Stimulated activated CD8-positive, alpha-beta memory T cell treated with anti-CD3 and anti-CD28 coated beads, Interleukin-15, amount 100 ng/mL, for 1 hour (primary cell): Measurements from ENCODE around the gene ZNF689.
A peak's percentile ranks its signal among the peaks of the same experiment; 100 is the strongest.
"Not testable (repeated sequence)": the region's sequence is repeated elsewhere in the genome, so short reads cannot be mapped to it uniquely, and the experiment has no call there.

Experiments used
- DNase-seq: peaks from one replicate; pipeline ENCODE4 v3.0.0-alpha.2; 2020; ENCODE audit warnings: low read depth

The ZNF689 gene

GRCh38 chr16:30636599-30636998 lies 26.4 kb upstream of the ZNF689 start:
- no peak for DNase-seq

- DNase-seq: no peak
Observed at GRCh38 chr16:30633526-30633925, 23.3 kb upstream of the ZNF689 start.

DNA sequence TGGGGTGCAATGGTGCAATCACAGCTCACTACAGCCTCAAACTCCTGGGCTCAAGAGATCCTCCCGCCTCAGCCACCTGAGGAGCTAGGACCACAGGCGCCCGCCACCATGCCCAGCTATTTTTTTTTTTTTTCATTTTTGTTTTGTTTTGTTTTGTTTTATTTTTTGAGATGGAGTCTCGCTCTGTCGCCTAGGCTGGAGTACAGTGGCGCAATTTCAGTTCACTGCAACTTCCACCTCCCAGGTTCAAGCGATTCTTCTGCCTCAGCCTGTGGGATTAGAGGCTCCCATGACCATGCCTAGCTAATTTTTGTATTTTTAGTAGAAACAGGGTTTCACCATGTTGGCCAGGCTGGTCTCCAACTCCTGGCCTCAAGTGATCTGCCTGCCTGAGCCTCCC lies 22.3 kb upstream of the ZNF689 start:
- not testable (repeated sequence) for DNase-seq

GRCh38 chr16:30628628-30629540 lies 18.7 kb upstream of the ZNF689 start:
- peak; percentile 93 for DNase-seq

DNA sequence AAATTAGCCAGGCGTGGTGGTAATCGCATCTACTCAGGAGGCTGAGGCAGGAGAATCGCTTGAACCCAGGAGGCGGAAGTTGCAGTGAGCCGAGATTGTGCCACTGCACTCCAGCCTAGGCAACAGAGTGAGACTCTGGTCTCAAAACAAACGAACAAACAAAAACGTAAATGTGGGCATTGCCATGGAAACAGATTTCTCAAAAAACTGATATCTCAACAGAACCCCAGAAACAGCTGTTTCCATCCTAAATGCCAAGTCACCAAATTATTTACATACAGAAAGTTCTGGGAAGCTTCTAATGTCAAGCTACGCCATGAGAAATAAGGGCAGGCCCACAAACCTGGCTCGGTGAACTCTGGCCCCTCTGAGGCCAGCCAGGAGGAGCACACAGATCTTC lies 16.0 kb upstream of the ZNF689 start:
- DNase-seq: no peak

- no peak for DNase-seq
Observed at GRCh38 chr16:30623536-30624283, 13.5 kb upstream of the ZNF689 start.

DNA sequence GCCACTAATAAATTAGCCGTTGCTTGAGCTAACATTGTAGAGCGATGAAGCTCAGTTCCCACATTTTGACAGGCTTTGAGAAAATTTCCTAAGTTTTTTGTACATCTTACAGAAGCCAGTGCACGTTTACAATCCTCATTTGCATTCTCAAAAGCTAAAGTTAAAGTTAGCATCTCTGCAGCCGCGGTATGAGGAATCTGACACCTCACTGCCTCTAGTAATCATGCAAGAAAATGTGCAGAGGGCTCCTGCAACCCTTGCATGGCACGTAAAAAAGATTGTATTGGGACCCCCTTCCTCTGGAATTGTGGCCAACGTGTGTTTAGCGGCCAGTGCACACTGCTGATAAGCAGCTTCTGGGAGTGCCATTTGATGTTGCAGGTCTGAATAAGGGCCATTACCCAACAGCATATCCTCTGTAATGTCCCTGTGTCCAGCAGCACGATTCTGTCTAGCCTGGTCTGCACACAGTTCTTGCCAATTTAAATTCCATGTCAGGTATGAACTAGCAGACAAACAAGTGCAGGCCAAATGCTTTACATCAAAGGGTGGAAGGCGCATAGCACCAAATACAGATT lies 12.4 kb upstream of the ZNF689 start:
- DNase-seq: no peak

DNA sequence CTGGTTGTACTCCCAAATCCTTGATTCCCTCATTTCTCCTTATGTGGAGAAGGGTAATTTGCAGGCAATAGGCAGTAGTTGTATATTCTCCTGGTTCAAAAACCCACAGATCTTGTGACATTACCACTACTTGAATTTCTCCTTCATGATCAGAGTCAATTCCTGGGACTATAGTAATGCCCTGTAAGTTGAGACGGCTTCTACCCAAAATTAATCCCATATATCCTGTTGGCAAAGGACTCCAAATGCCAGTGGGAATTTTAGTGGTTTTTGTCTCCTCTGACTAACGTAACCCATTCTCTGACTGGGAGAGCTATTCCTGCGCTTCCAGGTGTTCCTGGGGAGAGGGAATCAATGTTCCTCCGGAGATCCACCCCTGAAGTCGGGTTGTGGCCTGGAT lies 11.6 kb upstream of the ZNF689 start:
- no peak for DNase-seq

GRCh38 chr16:30620169-30620568 lies 10.0 kb upstream of the ZNF689 start:
- no peak for DNase-seq

- DNase-seq: no peak
Observed at GRCh38 chr16:30619638-30620037, 9.4 kb upstream of the ZNF689 start.

- DNase-seq: no peak
Observed at GRCh38 chr16:30619202-30619601, 9.0 kb upstream of the ZNF689 start.

GRCh38 chr16:30615358-30616091 lies 5.3 kb upstream of the ZNF689 start:
- DNase-seq: peak; percentile 39

DNA sequence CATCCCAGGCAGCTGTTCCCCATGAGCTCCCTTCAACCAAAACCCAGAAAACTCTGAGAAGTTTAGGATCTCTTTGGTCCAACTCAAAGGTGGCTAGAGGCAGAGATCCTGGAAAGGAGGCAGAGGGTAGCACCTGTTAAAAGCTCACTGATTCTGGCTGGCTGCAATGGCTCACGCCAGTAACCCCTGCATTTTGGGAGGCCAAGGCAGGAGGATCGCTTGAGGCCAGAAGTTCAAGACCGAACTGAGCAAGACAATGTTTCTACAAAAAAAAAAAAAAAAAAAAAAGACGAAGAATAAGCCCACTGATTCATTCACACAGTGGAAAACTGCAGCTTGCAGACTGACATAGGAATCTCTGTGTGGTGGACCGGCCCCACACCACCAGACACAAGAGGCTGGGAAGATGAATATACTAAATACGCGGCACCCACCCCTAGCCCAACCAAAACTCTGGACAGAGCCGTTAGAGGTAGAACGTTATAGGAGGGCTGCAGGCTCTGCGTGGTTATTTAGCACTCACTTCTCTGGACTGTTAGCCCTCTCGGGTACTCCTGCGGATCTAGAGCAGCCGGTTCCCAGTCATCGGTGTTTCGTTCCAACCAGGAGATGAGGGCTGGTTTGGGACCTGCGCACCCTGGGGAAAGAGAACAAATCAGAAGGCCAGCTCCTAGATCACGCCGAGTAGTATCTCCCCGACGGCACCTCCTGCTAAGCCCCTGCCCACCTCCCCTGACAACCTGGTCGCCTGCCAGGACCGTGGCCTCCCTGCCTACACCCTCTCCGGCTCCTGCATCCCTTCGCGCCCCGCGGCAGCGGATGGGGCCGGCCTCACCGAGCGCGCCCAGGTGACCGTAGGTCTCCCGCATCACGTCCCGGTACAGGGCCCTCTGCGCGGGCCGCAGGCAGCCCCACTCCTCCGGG lies 925 bp downstream of the ZNF689 start:
- no peak for DNase-seq

DNA sequence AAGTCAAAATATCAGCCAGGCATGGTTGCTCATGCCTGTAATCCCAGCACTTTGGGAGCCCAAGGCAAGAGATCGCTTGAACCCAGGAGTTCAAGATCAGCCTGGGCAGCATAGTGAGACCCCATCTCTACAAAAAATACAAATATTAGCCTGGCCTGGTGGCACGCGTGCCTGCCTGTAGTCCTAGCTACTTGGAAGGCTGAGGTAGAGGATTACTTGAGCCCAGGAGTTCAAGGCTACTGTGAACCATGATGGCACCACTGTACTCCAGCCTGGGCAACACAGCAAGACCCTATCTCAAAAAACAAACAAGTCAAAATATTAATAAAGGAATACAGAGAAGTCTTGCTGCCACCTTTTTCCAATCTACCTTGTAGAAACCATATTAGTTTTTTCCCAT lies 4.2 kb downstream of the ZNF689 start:
- no peak for DNase-seq

DNA sequence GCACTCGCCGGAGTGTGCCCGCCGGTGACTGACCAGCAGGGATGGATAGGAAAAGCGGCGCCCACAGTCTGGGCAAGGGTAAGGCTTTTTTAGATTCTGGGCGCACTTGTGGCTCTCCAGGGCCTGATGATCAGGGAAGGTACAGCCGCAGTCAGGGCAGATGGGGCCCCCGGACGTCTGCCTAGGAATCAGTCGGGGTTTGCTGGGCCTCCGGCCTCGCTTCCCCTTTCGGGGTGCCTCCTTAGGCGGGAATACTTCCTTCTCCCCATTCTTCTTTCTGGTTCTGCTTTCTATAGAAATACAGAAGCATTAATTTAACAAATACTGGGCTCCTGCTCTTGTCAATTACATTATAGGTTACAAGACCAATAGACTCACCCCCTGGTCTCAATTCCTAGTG lies 5.0 kb downstream of the ZNF689 start:
- no peak for DNase-seq

DNA sequence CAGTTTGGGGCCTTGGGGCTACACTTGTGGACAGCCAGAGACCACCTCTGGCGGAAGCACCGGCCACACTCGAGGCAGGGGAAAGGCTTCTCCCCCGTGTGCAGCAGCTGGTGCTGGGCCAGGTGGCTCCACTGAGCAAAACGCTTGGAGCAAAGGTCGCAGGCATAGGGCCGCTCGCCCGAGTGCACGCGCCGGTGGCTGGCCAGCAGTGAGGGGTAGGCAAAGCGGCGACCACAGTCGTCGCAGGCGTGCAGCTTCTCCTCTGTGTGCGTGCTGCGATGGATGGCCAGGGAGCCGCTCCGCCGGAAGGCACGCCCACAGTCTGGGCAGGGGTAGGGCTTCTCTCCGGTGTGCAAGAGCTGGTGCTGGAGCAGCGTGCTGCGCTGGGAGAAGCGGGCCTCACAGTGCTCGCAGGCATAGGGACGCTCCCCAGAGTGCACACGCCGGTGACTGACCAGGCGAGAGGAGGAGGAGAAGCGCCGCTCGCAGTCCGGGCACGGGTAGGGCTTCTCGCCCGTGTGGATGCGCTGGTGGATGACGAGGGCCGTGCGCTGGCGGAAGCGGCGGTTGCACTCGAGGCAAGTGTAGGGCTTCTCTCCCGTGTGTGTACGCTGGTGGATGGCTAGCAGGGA lies 5.8 kb downstream of the ZNF689 start:
- DNase-seq: no peak

- DNase-seq: no peak
Observed at GRCh38 chr16:30603945-30604315, 6.3 kb downstream of the ZNF689 start.

- no peak for DNase-seq
Observed at GRCh38 chr16:30602616-30603277, 7.4 kb downstream of the ZNF689 start.

GRCh38 chr16:30601966-30602365 lies 8.2 kb downstream of the ZNF689 start:
- no peak for DNase-seq

GRCh38 chr16:30600929-30601328 lies 9.3 kb downstream of the ZNF689 start:
- no peak for DNase-seq
